ENCODE measurements around the gene CPED1. TPM values are rescaled to one million over a fixed set of nuclear protein-coding genes. Genes with fewer than 3 reads are reported as not detected.

CPED1 gene
- total RNA-seq, 1 donor from 2014 or later = 27.3 TPM

DNA sequence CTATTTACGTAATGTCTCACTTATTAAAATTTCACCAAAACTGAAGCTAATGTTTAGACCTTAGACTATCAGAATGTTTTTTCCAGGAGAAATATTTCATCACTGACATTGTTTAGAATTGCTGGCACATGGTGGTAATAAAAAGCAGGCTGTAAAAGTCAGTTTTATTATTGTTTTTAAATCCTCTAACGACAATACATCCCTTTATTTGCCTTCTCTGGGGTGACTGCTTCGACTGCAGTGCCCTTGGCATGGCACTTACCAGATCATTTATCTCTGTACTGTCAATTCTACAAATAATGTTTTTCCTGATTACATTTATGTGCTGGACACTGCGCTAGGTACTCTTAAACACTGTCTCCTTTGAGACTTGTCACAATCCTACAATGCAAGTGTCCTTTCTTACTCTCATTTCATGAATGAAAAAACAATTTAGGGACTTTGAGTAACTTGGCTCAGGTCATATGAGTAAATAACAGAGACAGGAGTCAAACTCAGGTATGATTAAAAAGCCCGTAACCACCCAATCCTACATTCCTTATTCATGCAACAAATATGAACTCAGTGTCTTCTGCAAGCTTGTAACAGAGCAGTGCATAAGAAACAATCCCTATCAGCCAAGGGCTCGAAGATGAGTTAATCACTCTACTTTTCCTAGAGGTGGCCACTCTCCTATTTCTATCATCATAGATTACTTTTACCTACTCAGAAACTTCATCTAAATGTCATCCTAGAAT is 43.5 kb upstream of the CPED1 start:
- Histone ChIP-seq H3K4me3 (no peak overlapping the region), H3K4me1 (no peaks in the 10 kb centered on the region), H3K9me3 (no peaks in the 10 kb centered on the region), H3K27me3 (no peaks in the 10 kb centered on the region), H3K36me3 (no peaks in the 10 kb centered on the region), H3K27ac (no peak overlapping the region)
- TF ChIP-seq, protein P1, sequence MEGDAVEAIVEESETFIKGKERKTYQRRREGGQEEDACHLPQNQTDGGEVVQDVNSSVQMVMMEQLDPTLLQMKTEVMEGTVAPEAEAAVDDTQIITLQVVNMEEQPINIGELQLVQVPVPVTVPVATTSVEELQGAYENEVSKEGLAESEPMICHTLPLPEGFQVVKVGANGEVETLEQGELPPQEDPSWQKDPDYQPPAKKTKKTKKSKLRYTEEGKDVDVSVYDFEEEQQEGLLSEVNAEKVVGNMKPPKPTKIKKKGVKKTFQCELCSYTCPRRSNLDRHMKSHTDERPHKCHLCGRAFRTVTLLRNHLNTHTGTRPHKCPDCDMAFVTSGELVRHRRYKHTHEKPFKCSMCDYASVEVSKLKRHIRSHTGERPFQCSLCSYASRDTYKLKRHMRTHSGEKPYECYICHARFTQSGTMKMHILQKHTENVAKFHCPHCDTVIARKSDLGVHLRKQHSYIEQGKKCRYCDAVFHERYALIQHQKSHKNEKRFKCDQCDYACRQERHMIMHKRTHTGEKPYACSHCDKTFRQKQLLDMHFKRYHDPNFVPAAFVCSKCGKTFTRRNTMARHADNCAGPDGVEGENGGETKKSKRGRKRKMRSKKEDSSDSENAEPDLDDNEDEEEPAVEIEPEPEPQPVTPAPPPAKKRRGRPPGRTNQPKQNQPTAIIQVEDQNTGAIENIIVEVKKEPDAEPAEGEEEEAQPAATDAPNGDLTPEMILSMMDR (IDR thresholded peaks at IDR 0.05) = no peak
- no peak for TF ChIP-seq POLR2AphosphoS5 (IDR thresholded peaks at IDR 0.05; ENCODE audit: insufficient read depth in 1 of 2, low read depth in 1 of 2)
- TF ChIP-seq POLR2A (IDR thresholded peaks at IDR 0.05) = no peak
- DNase-seq (ENCODE audit: extremely low spot score in 2 of 2) = no peak
- intact Hi-C loops (cut with DNase I) = loop anchor here (10.0 kb wide), 1 partner anchor 140 kb away; no protein-coding TSS in a partner anchor

GRCh38 chr7:120947980-120948379 is 40.5 kb upstream of the CPED1 start:
- Histone ChIP-seq H3K4me1 (peaks cover 15% of the 10 kb centered on the region), H3K27ac (no peak overlapping the region), H3K36me3 (no peaks in the 10 kb centered on the region), H3K9me3 (no peaks in the 10 kb centered on the region), H3K27me3 (no peaks in the 10 kb centered on the region), H3K4me3 (no peak overlapping the region)
- intact Hi-C loops (cut with DNase I) = loop anchor here (10.0 kb wide), 1 partner anchor 143 kb away; no protein-coding TSS in a partner anchor
- no peak for DNase-seq (ENCODE audit: extremely low spot score in 2 of 2)
- TF ChIP-seq, protein P1 (IDR thresholded peaks at IDR 0.05) = no peak
- no peak for TF ChIP-seq POLR2AphosphoS5 (IDR thresholded peaks at IDR 0.05; ENCODE audit: insufficient read depth in 1 of 2, low read depth in 1 of 2)
- no peak for TF ChIP-seq POLR2A (IDR thresholded peaks at IDR 0.05)

- peaks cover 15% of the 10 kb centered on the region for H3K4me1 ChIP-seq
- intact Hi-C loops (cut with DNase I) = loop anchor here (10.0 kb wide), 1 partner anchor 145 kb away; no protein-coding TSS in a partner anchor
- H3K4me3 ChIP-seq = peak overlapping the region in 1 of 2 donors; percentile 66
- peaks cover 0 to 12% of the 10 kb centered on the region in 2 donors for H3K36me3 ChIP-seq
- no peaks in the 10 kb centered on the region for H3K27me3 ChIP-seq
- no peaks in the 10 kb centered on the region for H3K9me3 ChIP-seq
- TF ChIP-seq, protein P1 (IDR thresholded peaks at IDR 0.05) = no peak
- TF ChIP-seq POLR2A (IDR thresholded peaks at IDR 0.05) (no peak), POLR2AphosphoS5 (IDR thresholded peaks at IDR 0.05; ENCODE audit: insufficient read depth in 1 of 2, low read depth in 1 of 2) (no peak)
- no peak for DNase-seq (ENCODE audit: extremely low spot score in 2 of 2)
- H3K27ac ChIP-seq = no peak overlapping the region
These were observed 39.1 kb upstream of the CPED1 start for GRCh38 chr7:120949393-120949911.

- intact Hi-C loops (cut with DNase I) = loop anchor here (10.0 kb wide), 1 partner anchor 145 kb away; no protein-coding TSS in a partner anchor
- peaks cover 0 to 15% of the 10 kb centered on the region in 2 donors for H3K36me3 ChIP-seq
- H3K27ac ChIP-seq = peak overlapping the region; percentile 99
These were observed 38.4 kb upstream of the CPED1 start for GRCh38 chr7:120949998-120950538.

More at GRCh38 chr7:120949998-120950538, 38.4 kb upstream of the CPED1 start:
- no peak for TF ChIP-seq POLR2A (IDR thresholded peaks at IDR 0.05)
- no peak for TF ChIP-seq POLR2AphosphoS5 (IDR thresholded peaks at IDR 0.05; ENCODE audit: insufficient read depth in 1 of 2, low read depth in 1 of 2)
- TF ChIP-seq, protein P1 (IDR thresholded peaks at IDR 0.05) = no peak
- Histone ChIP-seq H3K4me1 (peaks cover 15% of the 10 kb centered on the region), H3K9me3 (no peaks in the 10 kb centered on the region), H3K4me3 (peak overlapping the region; percentile 30 to 66), H3K27me3 (no peaks in the 10 kb centered on the region)
- DNase-seq (ENCODE audit: extremely low spot score in 2 of 2) = no peak

All from vagina (tissue), 2 donors.